Stimulated activated CD8-positive, alpha-beta memory T cell treated with anti-CD3 and anti-CD28 coated beads, Interleukin-4, amount 100 ng/mL, for 48 hours (primary cell): ENCODE results near the gene KMT5B.

Experiments
- DNase-seq: peaks from one replicate; pipeline ENCODE4 v3.0.0-alpha.2; 2020

The KMT5B gene

GRCh38 chr11:68116974-68117373 lies 96.1 kb downstream of the KMT5B start:
- DNase-seq: no peak

DNA sequence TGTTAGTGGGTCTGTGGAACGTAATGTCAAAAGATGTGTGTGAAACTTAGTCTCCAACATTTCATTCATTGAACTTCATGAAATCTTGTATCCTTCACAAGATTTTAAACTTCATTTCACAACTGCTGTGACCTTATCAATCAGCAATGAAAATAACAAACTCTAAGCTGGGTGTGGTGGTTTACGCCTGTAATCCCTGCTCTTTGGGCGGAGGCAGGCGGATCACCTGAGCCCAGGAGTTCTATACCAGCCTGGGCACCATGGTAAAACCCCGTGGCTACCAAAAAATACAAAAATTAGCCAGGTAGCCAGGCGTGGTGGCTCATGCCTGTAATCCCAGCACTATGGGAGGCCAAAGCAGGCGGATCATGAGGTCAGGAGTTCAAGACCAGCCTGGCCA lies 97.0 kb downstream of the KMT5B start:
- no peak for DNase-seq

GRCh38 chr11:68115285-68115684 lies 97.8 kb downstream of the KMT5B start:
- DNase-seq: no peak

GRCh38 chr11:68113986-68114385 lies 99.1 kb downstream of the KMT5B start:
- DNase-seq: no peak

- no peak for DNase-seq
Observed at GRCh38 chr11:68107689-68108088, 105.4 kb downstream of the KMT5B start.

DNA sequence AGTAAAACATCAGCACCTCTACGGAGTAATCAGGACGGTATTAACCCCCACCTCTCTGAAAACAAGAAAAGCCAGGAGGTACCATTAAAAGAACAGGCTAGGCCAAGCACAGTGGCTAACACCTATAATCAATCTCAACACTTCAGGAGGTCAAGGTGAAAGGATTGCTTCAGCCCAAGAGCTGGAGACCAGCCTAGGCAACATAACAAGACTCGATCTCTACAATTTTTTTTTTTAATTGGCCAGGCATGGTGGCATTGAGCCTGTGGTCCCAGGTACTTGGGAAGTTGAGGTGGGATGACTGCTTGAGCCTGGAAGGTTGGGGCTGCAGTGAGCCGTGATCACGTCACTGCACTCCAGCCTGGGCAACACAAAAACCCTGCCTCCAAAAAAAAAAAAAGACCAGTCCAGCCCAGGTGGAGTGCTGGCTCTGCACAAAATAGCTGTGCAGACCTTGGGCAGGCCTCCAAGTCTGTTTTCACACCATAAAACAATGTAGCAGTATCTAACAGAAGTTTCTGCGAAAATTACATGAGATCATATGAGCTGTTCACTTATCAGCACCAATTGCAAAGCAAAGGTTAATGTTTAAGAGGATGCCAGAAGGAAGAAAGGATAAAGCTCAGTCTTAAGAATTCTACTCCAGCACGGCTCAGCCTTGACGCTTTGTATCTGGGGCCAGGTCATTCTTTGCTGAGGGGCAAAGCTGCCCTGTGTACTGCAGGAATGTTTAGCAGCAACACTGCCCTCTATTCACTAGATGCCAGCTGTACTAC lies 106.7 kb downstream of the KMT5B start:
- no peak for DNase-seq
